H9 (cell line): ENCODE measurements around the gene NPFF. TPM values are rescaled to one million over a fixed set of nuclear protein-coding genes. Genes with fewer than 3 reads are reported as not detected.

Source experiments
- DNase-seq: peaks from one replicate; pipeline ENCODE4 v3.0.0-alpha.2; 2017
- H2AFZ ChIP-seq: one replicate; pipeline ENCODE4 v1.6.1; 2013; ENCODE audit warnings: mild to moderate bottlenecking, low read length, control low read depth, moderate library complexity
- H2AK5ac ChIP-seq: 2 replicates; pipeline ENCODE4 v1.6.1; 2013; ENCODE audit warnings: low read length, control low read depth, mixed read lengths; ENCODE audit not compliant: insufficient read length
- H2BK120ac ChIP-seq: one replicate; pipeline ENCODE4 v1.6.1; 2013; ENCODE audit warnings: low read depth, mild to moderate bottlenecking, low read length, control low read depth, inconsistent platforms; ENCODE audit not compliant: poor library complexity, severe bottlenecking
- H2BK12ac ChIP-seq: 2 replicates; pipeline ENCODE4 v1.6.1; 2013; ENCODE audit warnings: low read length, control low read depth, mixed read lengths, low read depth; ENCODE audit not compliant: insufficient read length
- H2BK15ac ChIP-seq: 2 replicates; pipeline ENCODE4 v1.6.1; 2013; ENCODE audit warnings: low read depth, low read length, control low read depth
- H2BK20ac ChIP-seq: one replicate; pipeline ENCODE4 v1.6.1; 2013; ENCODE audit warnings: low read depth, mild to moderate bottlenecking, low read length, control low read depth, inconsistent platforms; ENCODE audit not compliant: poor library complexity, severe bottlenecking
- H2BK5ac ChIP-seq: 2 replicates; pipeline ENCODE4 v1.6.1; 2013; ENCODE audit warnings: low read length, control low read depth, mixed read lengths; ENCODE audit not compliant: insufficient read length
- H3K14ac ChIP-seq: 2 replicates; pipeline ENCODE4 v1.6.1; 2013; ENCODE audit warnings: low read length, control low read depth; ENCODE audit not compliant: insufficient read depth
- H3K18ac ChIP-seq: 2 replicates; pipeline ENCODE4 v1.6.1; 2013; ENCODE audit warnings: low read depth, mild to moderate bottlenecking, mixed read lengths, low read length, control low read depth; ENCODE audit not compliant: insufficient read length
- H3K23ac ChIP-seq: 2 replicates; pipeline ENCODE4 v1.6.1; 2013; ENCODE audit warnings: low read length, control low read depth, mixed read lengths, low read depth; ENCODE audit not compliant: insufficient read length
- H3K23me2 ChIP-seq: 2 replicates; pipeline ENCODE4 v1.6.1; 2013; ENCODE audit warnings: low read depth, mild to moderate bottlenecking, mixed read lengths, low read length, control low read depth; ENCODE audit not compliant: insufficient read length, poor library complexity, severe bottlenecking
- H3K27ac ChIP-seq: 2 replicates; pipeline ENCODE4 v1.5.1; 2013; ENCODE audit warnings: low read length, control low read depth, mixed read lengths, low read depth; ENCODE audit not compliant: insufficient read length
- H3K27me3 ChIP-seq: 2 replicates; pipeline ENCODE4 v1.6.1; 2013; ENCODE audit warnings: low read length, control low read depth, inconsistent platforms; ENCODE audit not compliant: insufficient read depth
- H3K4ac ChIP-seq: 2 replicates; pipeline ENCODE4 v1.6.1; 2013; ENCODE audit warnings: low read depth, mild to moderate bottlenecking, control low read depth, inconsistent platforms, low read length, moderate library complexity
- H3K4me1 ChIP-seq: 2 replicates; pipeline ENCODE4 v1.6.1; 2013; ENCODE audit warnings: low read length, control low read depth, inconsistent platforms; ENCODE audit not compliant: insufficient read depth
- H3K4me2 ChIP-seq: 2 replicates; pipeline ENCODE4 v1.6.1; 2013; ENCODE audit warnings: low read length, control low read depth, mixed read lengths; ENCODE audit not compliant: insufficient read length, insufficient read depth
- H3K56ac ChIP-seq: 2 replicates; pipeline ENCODE4 v1.6.1; 2013; ENCODE audit warnings: low read depth, mild to moderate bottlenecking, mixed read lengths, low read length, control low read depth; ENCODE audit not compliant: insufficient read length
- H3K79me1 ChIP-seq: 2 replicates; pipeline ENCODE4 v1.6.1; 2013; ENCODE audit warnings: low read depth, mild to moderate bottlenecking, moderate library complexity, low read length, control low read depth, inconsistent platforms; ENCODE audit not compliant: insufficient read depth, poor library complexity, severe bottlenecking
- H3K79me2 ChIP-seq: 2 replicates; pipeline ENCODE4 v1.6.1; 2013; ENCODE audit warnings: low read length, control low read depth, inconsistent platforms; ENCODE audit not compliant: insufficient read depth
- H3K9ac ChIP-seq: 2 replicates; pipeline ENCODE4 v1.6.1; 2013; ENCODE audit warnings: low read length, control low read depth, mixed read lengths; ENCODE audit not compliant: insufficient read length; ENCODE audit errors: extremely low read depth
- H3K9me3 ChIP-seq: one replicate; pipeline ENCODE4 v1.6.1; 2013; ENCODE audit warnings: low read depth, low read length, inconsistent platforms; ENCODE audit not compliant: control insufficient read depth
- H3T11ph ChIP-seq: one replicate; pipeline ENCODE4 v1.6.1; 2013; ENCODE audit warnings: mild to moderate bottlenecking, low read length, control low read depth, inconsistent platforms
- H4K20me1 ChIP-seq: one replicate; pipeline ENCODE4 v1.6.1; 2013; ENCODE audit not compliant: control insufficient read depth, insufficient read length, insufficient read depth
- H4K5ac ChIP-seq: 2 replicates; pipeline ENCODE4 v1.6.1; 2013; ENCODE audit warnings: low read depth, mild to moderate bottlenecking, mixed read lengths, low read length, control low read depth; ENCODE audit not compliant: insufficient read length
- H4K8ac ChIP-seq: replicated peaks from 2 replicates; pipeline ENCODE4 v1.6.1; 2013; ENCODE audit warnings: low read length, control low read depth, mixed read lengths, low read depth; ENCODE audit not compliant: insufficient read length
- H4K91ac ChIP-seq: 2 replicates; pipeline ENCODE4 v1.6.1; 2013; ENCODE audit warnings: low read depth, mild to moderate bottlenecking, moderate library complexity, mixed read lengths, low read length, control low read depth; ENCODE audit not compliant: insufficient read length
- H3K27ac Mint-ChIP-seq, 3 experiments: 2 replicates in 2 of 3; 3 replicates in 1 of 3; pipeline ENCODE4 v1.8.0; 2020 to 2021; ENCODE audit warnings: mixed read lengths in 3 of 3, mild to moderate bottlenecking in 1 of 3, moderate library complexity in 1 of 3
- H3K27me3 Mint-ChIP-seq: 2 replicates; pipeline ENCODE4 v1.8.0; 2021; ENCODE audit warnings: low read depth, mild to moderate bottlenecking, moderate library complexity, mixed read lengths
- H3K36me3 Mint-ChIP-seq, 3 experiments: 2 replicates in 2 of 3; 3 replicates in 1 of 3; pipeline ENCODE4 v1.8.0; 2020 to 2021; ENCODE audit warnings: low read depth in 3 of 3, mixed read lengths in 3 of 3; ENCODE audit not compliant: insufficient read depth in 1 of 3
- H3K4me1 Mint-ChIP-seq, 2 experiments: 2 replicates each; pipeline ENCODE4 v1.8.0; 2020; ENCODE audit warnings: mixed read lengths in 2 of 2
- H3K4me3 Mint-ChIP-seq, 2 experiments: 2 replicates in 1 of 2; 3 replicates in 1 of 2; pipeline ENCODE4 v1.8.0; 2020 to 2021; ENCODE audit warnings: mild to moderate bottlenecking in 2 of 2, mixed read lengths in 2 of 2, moderate library complexity in 1 of 2
- H3K9me3 Mint-ChIP-seq, 2 experiments: 2 replicates in 1 of 2; 3 replicates in 1 of 2; pipeline ENCODE4 v1.8.0; 2020; ENCODE audit warnings: mild to moderate bottlenecking in 2 of 2, mixed read lengths in 2 of 2, moderate library complexity in 1 of 2
- CTCF ChIP-seq: fragments of 200-600 bp; sonication (generic); conservative IDR thresholded peaks from 3 replicates; pipeline ENCODE4 v1.8.0; 2021; ENCODE audit warnings: antibody characterized with exemption, mild to moderate bottlenecking
- WGBS: extraction: QIAGEN DNeasy Blood & Tissue Kit; methylation state at CpG from one replicate; pipeline ENCODE4 v1.1.7; 2013; ENCODE audit warnings: missing lambda C conversion rate, low lambda C conversion rate, mixed read lengths; ENCODE audit not compliant: insufficient read length; ENCODE audit errors: extremely low coverage; 5-methylcytosine and 5-hydroxymethylcytosine counted together
- total RNA-seq: library from RNA; stranded (reverse); gene quantifications from 2 replicates; pipeline ENCODE4 v1.2.1, GENCODE V29; 2021

Gene NPFF
- total RNA-seq, 1 experiment from 2014 or later: not detected

- Histone ChIP-seq H3K4me2 (no peak overlapping the region), H4K5ac (no peak overlapping the region), H3T11ph (no peak overlapping the region), H3K23me2 (no peaks in the 10 kb centered on the region), H3K4ac (no peak overlapping the region), H3K14ac (no peak overlapping the region), H2AFZ (no peak overlapping the region), H3K4me1 (no peaks in the 10 kb centered on the region; the same call in 1 of the 2 replicates), H3K18ac (no peak overlapping the region), H3K27ac (no peak overlapping the region), H2BK5ac (no peak overlapping the region), H3K79me1 (no peaks in the 10 kb centered on the region), H3K27me3 (no peaks in the 10 kb centered on the region), H2AK5ac (no peak overlapping the region), H3K9ac (no peak overlapping the region), H3K56ac (no peak overlapping the region), H3K23ac (no peak overlapping the region), H4K91ac (no peak overlapping the region), H2BK20ac (no peak overlapping the region), H4K20me1 (no peaks in the 10 kb centered on the region), H2BK12ac (no peak overlapping the region), H2BK120ac (no peak overlapping the region), H4K8ac (no peak overlapping the region), H3K79me2 (no peaks in the 10 kb centered on the region), H3K9me3 (no peaks in the 10 kb centered on the region), H2BK15ac (no peak overlapping the region)
- Mint-ChIP-seq H3K4me1 (peaks cover 0 to 8% of the 10 kb centered on the region in 2 experiments; a peak in 3 of 4 replicates), H3K9me3 (no peaks in the 10 kb centered on the region), H3K27ac (peak overlapping the region in 1 of 3 experiments; percentile 19; a peak in 2 of 7 replicates), H3K36me3 (peaks cover 3 to 28% (median 4%) of the 10 kb centered on the region in 3 experiments; a peak in 4 of 7 replicates), H3K4me3 (no peak overlapping the region), H3K27me3 (no peaks in the 10 kb centered on the region)
- no CpG with 5 or more reads among the region's 6 CpGs for WGBS
- no peak for DNase-seq
- no peak for TF ChIP-seq CTCF
Measured at GRCh38 chr12:53514628-53515290, 7.5 kb upstream of the NPFF start.
